NCI-H1417 (cell line): Measurements from ENCODE around the gene MRPS6.

ENCODE experiments used
- DNase-seq, 3 experiments: peaks; one replicate each; lab custom pipeline; 2025; lab: John Stamatoyannopoulos, UW

The MRPS6 gene

DNA sequence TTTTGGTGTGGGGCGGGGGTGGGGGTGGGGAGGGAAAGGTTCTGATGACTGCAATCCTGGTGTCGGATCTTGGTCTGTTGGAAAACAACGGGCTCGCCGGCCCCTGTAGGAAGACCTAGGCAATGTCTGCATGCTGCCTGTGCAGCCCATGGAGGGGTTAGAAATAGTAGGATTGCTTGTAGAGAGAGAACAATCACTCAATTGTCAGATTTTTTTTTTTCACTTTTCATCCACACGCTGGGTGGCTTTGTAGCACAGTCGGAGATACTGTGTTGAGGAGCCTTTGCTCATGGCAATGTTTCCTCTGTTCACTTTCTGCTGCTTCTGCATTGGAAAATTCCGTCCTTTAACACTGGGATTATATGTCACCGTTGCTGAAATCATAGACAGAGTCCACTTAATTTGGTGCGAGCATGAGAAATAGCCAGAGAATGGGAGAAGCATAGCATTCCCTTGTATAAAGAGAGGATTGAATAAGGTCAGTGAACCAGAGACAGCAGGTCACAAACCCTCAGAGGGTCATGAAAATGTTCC, 107.5 kb downstream of the MRPS6 start:
- DNase-seq = no peak

GRCh38 chr21:34181431-34182039, 108.2 kb downstream of the MRPS6 start:
- no peak for DNase-seq

GRCh38 chr21:34182436-34182835, 109.1 kb downstream of the MRPS6 start:
- no peak for DNase-seq

DNA sequence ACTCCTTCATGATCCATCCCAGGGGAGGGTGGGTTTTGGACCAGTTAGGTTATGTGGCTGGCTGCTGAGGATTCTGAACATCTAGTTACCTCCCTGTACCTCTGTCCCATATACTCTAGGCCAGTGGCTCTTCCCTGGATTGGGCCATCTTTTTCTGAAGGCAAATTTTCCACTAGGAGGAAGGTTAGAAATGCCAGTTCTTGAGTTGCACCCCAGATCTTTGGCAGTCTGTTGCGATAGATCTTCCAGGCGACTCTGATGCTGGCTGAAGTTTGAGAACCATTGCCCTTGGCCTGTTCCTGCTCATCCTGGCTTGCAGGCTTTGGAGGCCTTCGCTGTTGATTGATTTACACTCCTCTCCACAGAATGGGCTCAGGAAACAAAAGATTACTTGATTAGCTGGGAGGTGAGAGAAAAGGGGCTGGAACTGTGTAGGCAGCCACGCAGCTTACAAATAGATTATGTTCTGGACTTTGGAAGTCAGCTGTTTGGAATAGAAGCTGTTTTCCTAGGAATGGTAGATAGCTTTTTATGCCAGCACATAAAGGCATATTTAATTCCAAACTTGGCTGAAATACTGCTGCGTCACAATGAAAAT, 110.1 kb downstream of the MRPS6 start:
- no peak for DNase-seq

DNA sequence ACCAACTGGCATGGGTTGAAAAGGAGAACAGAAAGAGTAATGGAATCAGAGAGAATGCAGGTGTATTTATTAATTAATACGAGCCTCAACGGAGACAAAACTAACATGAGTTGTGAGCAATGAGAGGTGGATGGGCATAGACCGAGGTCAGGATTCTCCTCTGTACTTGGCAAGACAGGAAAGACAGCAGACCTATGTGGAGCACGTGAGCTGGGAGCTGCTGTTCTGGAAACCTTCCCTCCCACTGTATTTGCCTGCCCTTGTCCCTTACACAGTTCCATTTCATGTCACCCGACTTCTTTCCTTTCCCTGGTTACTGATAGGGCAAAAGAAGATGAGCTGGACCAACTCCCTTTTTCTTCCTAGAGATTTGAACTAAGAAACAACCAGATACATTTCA, 110.9 kb downstream of the MRPS6 start:
- DNase-seq = no peak

DNA sequence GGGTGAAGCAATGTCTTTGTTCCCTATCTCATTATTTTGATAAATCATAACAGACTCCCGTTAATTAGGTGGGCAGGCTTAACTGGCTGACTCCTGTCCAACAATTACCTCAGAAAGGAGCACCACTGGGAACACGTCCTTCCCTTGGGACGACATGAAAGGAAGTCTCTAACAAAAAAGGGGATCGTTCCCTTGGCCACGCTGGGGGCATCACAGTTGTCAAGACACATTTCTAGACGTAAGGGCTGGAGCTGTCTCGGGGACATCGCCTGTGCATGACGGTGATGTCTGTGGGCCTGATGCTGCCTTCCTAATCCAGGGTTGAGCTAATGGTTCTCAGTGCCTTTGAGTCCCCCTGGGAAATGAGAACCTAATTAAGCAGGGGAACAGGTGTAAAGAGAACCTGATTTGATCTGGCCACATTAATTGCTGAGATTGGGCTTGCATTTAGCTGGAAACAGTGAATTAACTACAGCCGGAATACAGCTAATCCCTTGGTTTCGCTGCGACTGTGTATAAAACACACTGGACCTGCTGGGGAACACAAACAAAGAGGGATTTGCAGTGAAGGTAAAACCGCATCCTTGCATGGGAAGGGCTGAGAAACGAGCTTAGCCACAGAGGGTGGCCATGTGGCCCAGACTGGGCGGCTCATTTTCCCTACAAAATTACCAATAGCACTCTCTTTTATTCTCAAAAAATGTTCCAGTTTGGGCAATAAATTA, 111.8 kb downstream of the MRPS6 start:
- DNase-seq = no peak

- DNase-seq = no peak
Observed at GRCh38 chr21:34186109-34186719, 112.8 kb downstream of the MRPS6 start.

DNA sequence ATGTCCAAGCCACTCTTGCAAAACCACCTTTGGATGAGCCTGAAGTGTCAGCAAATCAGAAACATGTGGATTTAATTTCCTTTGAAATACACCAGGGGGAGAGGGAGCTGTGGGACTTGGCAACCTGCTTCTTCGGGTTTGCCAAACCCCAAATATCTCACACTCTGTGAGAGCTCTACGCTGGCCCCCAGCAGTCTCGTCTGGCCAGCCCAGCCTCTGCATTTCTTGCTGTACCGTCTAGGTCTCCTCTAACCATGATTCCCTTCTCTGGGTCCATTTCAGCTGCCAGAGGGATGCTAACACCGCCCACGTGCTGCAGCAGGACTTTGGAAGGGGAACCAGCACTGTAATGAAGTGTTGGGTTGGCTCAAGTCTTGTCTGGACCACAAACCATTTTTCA, 114.6 kb downstream of the MRPS6 start:
- DNase-seq = no peak

DNA sequence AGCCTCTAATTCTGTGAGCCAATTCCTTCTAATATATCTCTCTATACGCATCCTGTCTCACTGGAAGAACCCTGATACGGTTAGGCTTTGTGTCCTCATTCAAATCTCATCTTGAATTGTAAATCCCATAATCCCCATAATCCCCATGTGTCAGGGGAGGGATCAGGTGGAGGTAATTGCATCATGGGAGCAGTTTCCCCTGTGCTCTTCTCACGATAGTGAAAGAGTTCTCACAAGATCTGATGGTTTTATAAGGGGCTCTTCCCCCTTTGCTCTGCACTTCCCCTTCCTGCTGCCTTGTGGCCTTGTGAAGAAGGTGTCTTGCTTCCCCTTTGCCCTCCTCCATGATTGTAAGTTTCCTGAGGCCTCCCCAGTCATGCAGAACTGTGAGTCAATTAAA, 116.1 kb downstream of the MRPS6 start:
- DNase-seq = no peak

DNA sequence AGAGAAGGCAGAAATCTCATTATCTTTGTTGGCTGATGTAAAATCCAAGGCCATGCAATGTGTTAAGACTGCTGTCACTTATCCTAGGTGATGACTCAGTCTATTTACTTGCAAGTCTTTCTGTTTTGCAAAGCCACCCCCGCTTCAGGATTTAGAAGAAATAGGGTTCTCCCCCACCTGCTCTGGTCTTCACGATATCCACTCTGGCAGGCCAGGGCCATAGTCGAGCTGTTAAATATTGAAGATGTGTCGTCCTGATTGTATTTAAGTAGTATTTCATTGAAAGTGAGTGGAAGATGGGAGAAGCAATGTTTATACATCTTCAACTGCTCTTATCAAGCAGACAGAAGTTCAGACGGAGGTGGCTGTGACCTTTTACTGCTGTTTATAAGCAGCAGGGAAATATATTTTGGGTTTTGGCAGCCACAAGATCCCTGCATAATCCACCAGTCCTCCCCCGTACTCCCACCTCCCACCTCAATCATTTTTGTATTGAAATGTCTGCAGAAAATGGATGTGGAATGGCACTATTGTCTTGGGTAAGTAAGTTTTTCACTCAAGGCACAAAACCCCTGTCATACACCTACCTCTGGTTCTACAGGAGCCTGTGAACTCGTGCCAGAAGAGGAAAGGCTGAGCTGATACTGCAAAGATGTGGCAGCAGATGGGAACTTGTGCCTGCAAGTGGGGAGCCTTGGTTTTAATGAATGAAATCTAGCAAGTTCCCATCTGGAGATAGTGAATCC, 117.4 kb downstream of the MRPS6 start:
- DNase-seq = no peak

DNA sequence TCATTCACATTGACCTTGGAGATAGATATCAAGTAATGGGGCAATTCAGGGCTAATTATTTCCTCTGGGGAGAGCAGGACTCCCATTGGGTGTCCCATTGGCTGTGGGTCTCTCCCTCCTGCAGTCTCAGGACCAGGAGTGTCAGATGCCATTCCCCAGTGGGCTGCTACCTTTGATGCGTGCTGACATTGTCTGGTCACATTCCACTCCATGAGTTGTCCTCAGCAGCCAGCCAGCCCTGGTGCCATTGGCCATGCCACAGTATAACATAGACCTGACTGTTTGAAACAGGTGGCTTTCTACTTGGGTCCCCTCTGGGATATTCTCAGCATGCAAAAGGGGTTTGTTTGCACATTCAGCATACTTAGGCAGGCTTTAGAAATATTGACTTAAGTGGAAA, 118.5 kb downstream of the MRPS6 start:
- DNase-seq = no peak
